Heart right ventricle (tissue), 16 donors: ENCODE results near the gene ACBD3. TPM values are rescaled to one million over a fixed set of nuclear protein-coding genes. Genes with fewer than 3 reads are reported as not detected.

Experiments used
- ATAC-seq, 8 donors: fragments of 200-7000 bp; cut with Tn5 transposase; one replicate each; pipeline ENCODE4 v1.9.1; 2020; ENCODE audit warnings: mild to moderate bottlenecking in 8 of 8, moderate library complexity in 8 of 8, moderate number of reproducible peaks in 1 of 8
- DNase-seq, 2 donors: peaks; one replicate each; pipeline ENCODE4 v3.0.0-alpha.2; 2020
- H3K27ac ChIP-seq, 10 donors: fragments of 200-600 bp; sonication (generic) in 2 of 10; one replicate each; pipeline versions ENCODE4 v1.5.0 to v1.8.0; 2020 to 2022; ENCODE audit warnings: mild to moderate bottlenecking in 3 of 10
- H3K27me3 ChIP-seq, 7 donors: fragments of 200-600 bp; one replicate each; pipeline ENCODE4 v1.8.0; 2021 to 2022; ENCODE audit warnings: mild to moderate bottlenecking in 2 of 7
- H3K36me3 ChIP-seq, 9 donors: fragments of 200-600 bp; sonication (generic) in 1 of 9; one replicate each; pipeline versions ENCODE4 v1.5.0 to v1.8.0; 2020 to 2022; ENCODE audit warnings: mild to moderate bottlenecking in 2 of 9
- H3K4me1 ChIP-seq, 9 donors: fragments of 200-600 bp; sonication (generic) in 1 of 9; one replicate each; pipeline versions ENCODE4 v1.5.0 to v1.8.0; 2020 to 2022; ENCODE audit warnings: mild to moderate bottlenecking in 4 of 9
- H3K4me3 ChIP-seq, 10 donors: fragments of 200-600 bp; sonication (generic) in 2 of 10; one replicate each; pipeline versions ENCODE4 v1.5.0 to v1.8.0; 2020 to 2022; ENCODE audit warnings: mild to moderate bottlenecking in 7 of 10, moderate library complexity in 2 of 10
- H3K9me3 ChIP-seq, 11 donors: fragments of 200-600 bp in 10 of 11; sonication (generic) in 2 of 11; one replicate each; pipeline versions ENCODE4 v1.5.0 to v1.8.0; 2013 to 2022; ENCODE audit warnings: mild to moderate bottlenecking in 2 of 11, control low read depth in 1 of 11, moderate library complexity in 1 of 11
- WGBS, 2 donors: extraction: QIAGEN DNeasy Blood & Tissue Kit; methylation state at CpG; one replicate each; pipeline ENCODE4 v1.1.7; 2013; ENCODE audit warnings: inconsistent platforms in 1 of 2; 5-methylcytosine and 5-hydroxymethylcytosine counted together
- intact Hi-C, 10 donors: fragments of 100-400 bp; cut with DNase I; formaldehyde crosslinking; loops; one replicate each; pipeline versions ENCODE4 v1.11.1 to v1.14.2; 2022
- polyA plus RNA-seq, 2 donors: library from polyadenylated mRNA; stranded (reverse); fragments of 200-250 nt; gene quantifications; one replicate each; pipeline ENCODE4 v1.2.3, GENCODE V29; 2013
- total RNA-seq, 10 donors: library from RNA; stranded (reverse); fragmentation: NEBNext Ultra II Directional in 3 of 10; extraction: Animal tissue kit (Norgen Biotek cat#: 25700) in 3 of 10; gene quantifications; one replicate each; pipeline versions ENCODE4 v1.2.1 to v1.2.4, GENCODE V29; 2021 to 2023
- TF ChIP-seq, protein P1 (sequence below), 9 donors: fragments of 200-600 bp; sonication (generic) in 2 of 9; IDR thresholded peaks; one replicate each; pipeline versions ENCODE4 v1.5.0 to v1.8.0; 2021 to 2022; ENCODE audit warnings: antibody characterized with exemption in 9 of 9, mild to moderate bottlenecking in 5 of 9, moderate library complexity in 1 of 9
- donor health status: Arrhythmogenic right ventricular cardiomyopathy.
- donor health status: ischemic (EF 13 %, LVEDD 7.1; RV severe dilation, severe dysfunction).
- donor health status: healthy with polysubstance abuse.
- donor health status: DM: no; HTN: yes; CAD: no.
- donor health status: DM: no; HTN: no; CAD: no.
- donor health status: ischemic (EF 25% LVEDD 6.9; RV normal size, moderate dysfunction).
- donor health status: ischemic (EF 25% LVEDD 5.7; RV mildly dilated, moderate dysfunction).
- donor health status: healthy.
- donor health status: DM: yes; HTN: yes; CAD: no.
- donor health status: Ischemic cardiomyopathy.
- donor health status: ischemic (EF 35%, LVEDD 5.7; RV mildly dilated, moderate dysfunction).
- donor health status: nonischemic (EF 11% LVEDD 7.7; RV severe dilation, severe dysfunction).
- donor health status: DM: yes; HTN: yes; CAD: no.
- donor health status: PGD.
- donor health status: ischemic (EF 29% LVEDD 5.4; RV normal size, mild dysfunction).
- donor health status: nonischemic (EF 23%, LVEDD 6.1; RV moderate dilation, normal function).

Gene ACBD3
- total and polyA plus RNA-seq, 12 donors: 9.3 to 39.1 (median 32.4) TPM

DNA sequence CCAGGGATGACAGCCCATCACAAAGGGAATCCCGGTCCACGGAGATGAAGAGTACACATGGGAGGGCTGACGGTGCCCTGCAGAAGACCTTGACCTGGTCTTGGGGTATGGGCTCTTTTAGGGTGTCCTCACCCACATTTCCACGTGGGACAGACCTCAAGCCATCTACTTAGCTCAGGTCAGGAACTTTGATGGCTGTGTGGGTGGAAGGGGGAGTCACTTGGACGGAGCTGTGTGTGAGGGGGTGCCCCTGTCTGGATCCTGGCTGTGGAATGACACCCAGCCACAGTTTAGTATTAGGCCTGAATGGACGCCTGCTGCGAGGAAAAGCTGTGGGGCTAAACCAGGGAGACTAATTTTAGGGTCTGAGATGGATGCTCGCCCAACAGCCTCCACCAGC lies 26.0 kb upstream of the ACBD3 start:
- DNase-seq (no peak), ATAC-seq (no peak)
- WGBS, 2 donors: 89 to 90% methylated on average over 8 of the region's 8 CpGs
- H3K27me3 ChIP-seq: no peaks in the 10 kb centered on the region
- intact Hi-C loops: no loop called here
- no peak overlapping the region for H3K27ac ChIP-seq
- H3K36me3 ChIP-seq: no peaks in the 10 kb centered on the region
- no peaks in the 10 kb centered on the region for H3K9me3 ChIP-seq
- no peaks in the 10 kb centered on the region for H3K4me1 ChIP-seq
- TF ChIP-seq, protein P1, sequence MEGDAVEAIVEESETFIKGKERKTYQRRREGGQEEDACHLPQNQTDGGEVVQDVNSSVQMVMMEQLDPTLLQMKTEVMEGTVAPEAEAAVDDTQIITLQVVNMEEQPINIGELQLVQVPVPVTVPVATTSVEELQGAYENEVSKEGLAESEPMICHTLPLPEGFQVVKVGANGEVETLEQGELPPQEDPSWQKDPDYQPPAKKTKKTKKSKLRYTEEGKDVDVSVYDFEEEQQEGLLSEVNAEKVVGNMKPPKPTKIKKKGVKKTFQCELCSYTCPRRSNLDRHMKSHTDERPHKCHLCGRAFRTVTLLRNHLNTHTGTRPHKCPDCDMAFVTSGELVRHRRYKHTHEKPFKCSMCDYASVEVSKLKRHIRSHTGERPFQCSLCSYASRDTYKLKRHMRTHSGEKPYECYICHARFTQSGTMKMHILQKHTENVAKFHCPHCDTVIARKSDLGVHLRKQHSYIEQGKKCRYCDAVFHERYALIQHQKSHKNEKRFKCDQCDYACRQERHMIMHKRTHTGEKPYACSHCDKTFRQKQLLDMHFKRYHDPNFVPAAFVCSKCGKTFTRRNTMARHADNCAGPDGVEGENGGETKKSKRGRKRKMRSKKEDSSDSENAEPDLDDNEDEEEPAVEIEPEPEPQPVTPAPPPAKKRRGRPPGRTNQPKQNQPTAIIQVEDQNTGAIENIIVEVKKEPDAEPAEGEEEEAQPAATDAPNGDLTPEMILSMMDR (IDR thresholded peaks at IDR 0.05): no peak
- H3K4me3 ChIP-seq: no peak overlapping the region

DNA sequence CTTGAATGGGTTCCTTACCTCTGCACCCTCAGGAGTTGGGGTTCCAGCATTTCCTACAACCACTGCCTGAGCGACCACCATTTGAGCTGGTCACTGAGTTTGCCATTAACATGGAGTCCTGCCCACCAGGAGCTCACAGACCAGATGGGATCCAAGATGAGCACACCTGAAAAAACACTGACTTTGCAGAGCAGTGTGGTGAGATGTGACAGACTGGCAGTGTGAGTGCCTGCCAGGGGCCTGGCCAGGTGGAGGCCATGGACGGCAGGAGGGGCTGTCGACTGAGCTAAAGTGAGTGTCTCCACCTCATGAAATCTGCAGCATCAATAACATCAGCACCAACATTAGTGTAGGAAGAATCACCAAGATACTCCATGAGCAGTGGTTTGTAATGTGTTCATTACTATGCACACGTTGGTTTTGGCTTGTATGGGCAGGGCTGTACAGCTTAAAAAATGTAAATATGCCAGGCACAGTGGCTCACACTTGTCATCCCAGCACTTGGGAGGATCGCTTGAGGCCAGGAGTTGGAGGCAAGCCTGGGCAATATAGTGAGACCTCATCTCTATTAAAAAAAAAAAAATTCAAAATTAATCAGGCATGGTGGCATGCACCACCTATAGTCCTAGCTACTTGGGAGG lies 24.8 kb upstream of the ACBD3 start:
- Histone ChIP-seq H3K4me3 (no peak overlapping the region), H3K9me3 (no peaks in the 10 kb centered on the region), H3K27ac (no peak overlapping the region), H3K27me3 (no peaks in the 10 kb centered on the region), H3K4me1 (no peaks in the 10 kb centered on the region), H3K36me3 (no peaks in the 10 kb centered on the region)
- DNase-seq: no peak
- TF ChIP-seq, protein P1 (IDR thresholded peaks at IDR 0.05): no peak
- intact Hi-C loops: no loop called here
- 73 to 78% methylated on average over 5 of the region's 5 CpGs for WGBS, 2 donors
- ATAC-seq: no peak

DNA sequence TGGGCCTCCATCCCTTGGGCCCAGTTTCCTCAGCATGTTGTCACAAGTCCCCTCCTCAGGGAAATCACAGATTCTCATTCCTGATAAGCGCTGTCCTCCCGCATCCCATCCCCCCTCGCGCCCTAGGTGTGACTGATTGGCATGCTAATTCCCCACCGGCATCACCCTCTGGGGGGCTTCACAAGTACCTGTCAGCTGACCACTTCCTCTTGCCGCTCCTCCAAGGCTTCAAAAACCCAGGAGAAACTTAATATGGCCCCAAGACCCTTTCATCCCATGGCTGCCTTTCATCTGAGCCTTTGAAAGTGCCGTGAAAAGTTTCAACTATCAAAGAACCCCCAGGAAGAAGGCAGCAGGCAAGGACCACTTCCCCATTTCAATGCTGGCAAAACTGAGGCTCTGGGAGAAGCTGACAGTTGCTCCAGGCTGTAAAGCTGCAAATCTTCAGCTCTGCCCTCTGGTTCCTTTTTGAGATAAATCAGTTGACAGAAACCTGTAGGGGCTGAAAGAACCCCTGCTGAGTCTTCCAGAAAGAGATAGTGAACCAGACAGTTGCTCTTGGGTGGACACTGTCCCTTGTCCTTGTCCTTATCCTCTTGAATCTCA lies 24.1 kb upstream of the ACBD3 start:
- intact Hi-C loops: no loop called here
- TF ChIP-seq, protein P1 (IDR thresholded peaks at IDR 0.05): no peak
- H3K27ac ChIP-seq: no peak overlapping the region
- no peaks in the 10 kb centered on the region for H3K27me3 ChIP-seq
- no peak for ATAC-seq
- 69 to 72% methylated on average over 7 of the region's 7 CpGs for WGBS, 2 donors
- H3K36me3 ChIP-seq: no peaks in the 10 kb centered on the region
- H3K4me1 ChIP-seq: no peaks in the 10 kb centered on the region
- no peak overlapping the region for H3K4me3 ChIP-seq
- DNase-seq: no peak
- no peaks in the 10 kb centered on the region for H3K9me3 ChIP-seq

DNA sequence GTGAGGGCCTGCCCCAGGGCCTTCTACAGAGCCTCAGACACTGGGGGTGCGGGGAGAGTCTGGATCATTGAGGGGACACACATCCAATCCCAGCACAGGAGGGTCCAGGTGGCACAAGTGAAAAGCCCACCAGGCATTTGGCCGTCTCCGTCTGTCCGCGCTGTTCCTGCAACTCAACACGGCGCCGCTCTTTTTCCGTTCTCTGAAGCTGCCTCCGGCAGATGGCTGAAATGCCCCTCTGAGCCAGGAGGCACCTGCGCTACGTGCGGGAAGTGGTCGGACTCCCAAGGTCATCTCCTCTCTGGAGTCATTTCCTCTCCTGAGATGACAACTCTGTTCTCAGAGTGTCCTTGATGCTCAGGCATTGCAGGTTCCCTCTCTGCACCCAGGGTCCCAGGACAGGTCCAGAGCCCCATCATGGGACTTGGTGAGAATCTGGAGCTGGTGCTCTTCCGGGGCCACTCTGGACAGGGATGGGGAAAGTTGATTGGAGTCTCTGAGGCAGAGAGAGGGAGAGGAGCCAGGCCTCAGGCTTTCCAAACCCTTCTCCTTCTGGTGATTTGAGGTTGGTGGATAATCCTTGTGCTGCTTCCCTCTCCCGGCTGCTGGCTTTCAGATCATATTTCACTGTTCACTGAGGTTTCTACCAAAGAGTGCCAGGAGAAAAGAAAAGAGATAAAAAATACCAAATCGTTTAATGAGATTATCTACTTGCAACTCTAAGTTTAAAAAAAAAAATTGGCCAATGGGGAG lies 22.9 kb upstream of the ACBD3 start:
- no peak overlapping the region for H3K27ac ChIP-seq
- ATAC-seq (no peak), DNase-seq (no peak)
- intact Hi-C loops: loop anchor here in 1 of 10 donors (10.0 kb wide), 1 partner anchor 115 kb away; no protein-coding TSS in a partner anchor
- no peaks in the 10 kb centered on the region for H3K36me3 ChIP-seq
- TF ChIP-seq, protein P1 (IDR thresholded peaks at IDR 0.05): no peak
- no peaks in the 10 kb centered on the region for H3K4me1 ChIP-seq
- peaks cover 0 to 10% (median 0%) of the 10 kb centered on the region in 7 donors for H3K27me3 ChIP-seq
- 65 to 76% methylated on average over 17 of the region's 17 CpGs for WGBS, 2 donors
- H3K4me3 ChIP-seq: no peak overlapping the region
- H3K9me3 ChIP-seq: no peaks in the 10 kb centered on the region
